Measurements from ENCODE around the gene PLEKHS1. TPM values are rescaled to one million over a fixed set of nuclear protein-coding genes. Genes with fewer than 3 reads are reported as not detected.

PLEKHS1 gene

Small RNA genes within 50 kb of the gene (small RNA-seq; reads per million reads assigned to genes)
- not detected for gene RF00560 (ENCODE audit: insufficient read depth)

Data from mesendoderm (in vitro differentiated cells).